ENCODE measurements around the gene DGKB.

DNA sequence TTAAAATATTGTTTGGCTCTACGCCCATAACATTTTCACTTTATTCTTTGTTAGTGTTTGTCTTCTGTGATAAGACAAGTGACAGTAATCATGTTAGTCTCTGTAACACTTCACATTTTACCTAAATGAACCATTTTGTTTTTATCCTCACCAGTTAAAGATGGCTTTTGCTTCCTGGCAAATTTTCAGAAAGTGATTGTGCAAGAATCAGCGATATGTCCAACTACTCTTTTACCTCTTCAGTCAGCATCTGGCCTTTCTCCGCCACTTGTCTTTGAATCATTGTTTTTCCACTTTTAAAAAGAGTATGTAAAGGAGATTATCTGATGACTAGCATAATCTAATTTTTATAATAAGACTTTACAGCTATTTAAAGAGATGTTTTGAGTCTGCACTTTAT lies 3.5 kb downstream of the DGKB start:
- TF ChIP-seq BHLHE40 (IDR thresholded peaks at IDR 0.05; ENCODE audit: borderline replicate concordance) (no peak), LEF1 (IDR thresholded peaks at IDR 0.05; ENCODE audit: borderline replicate concordance) (no peak), PKNOX1 (IDR thresholded peaks at IDR 0.05) (no peak), FOXM1 (IDR thresholded peaks at IDR 0.05; ENCODE audit: borderline replicate concordance) (no peak), TARDBP (IDR thresholded peaks at IDR 0.05) (no peak), CTBP1 (IDR thresholded peaks at IDR 0.05; ENCODE audit: borderline replicate concordance) (no peak), SUZ12 (IDR thresholded peaks at IDR 0.05) (no peak), SP1 (IDR thresholded peaks at IDR 0.05) (no peak), FOXA1 (IDR thresholded peaks at IDR 0.05) (no peak), ARNT (IDR thresholded peaks at IDR 0.05) (no peak), ZNF384 (IDR thresholded peaks at IDR 0.05) (no peak), HDGF (IDR thresholded peaks at IDR 0.05; ENCODE audit: borderline replicate concordance) (no peak), NFRKB (IDR thresholded peaks at IDR 0.05) (no peak), FOXK2 (IDR thresholded peaks at IDR 0.05) (no peak)

Data from HEK293T (cell line).